PFSK-1 (cell line): ENCODE data around the gene HOMER3.

Experiments
- FOXP2 ChIP-seq: optimal IDR thresholded peaks from 2 replicates; pipeline ENCODE3; 2011; ENCODE audit warnings: borderline replicate concordance, control low read depth, inconsistent platforms; ENCODE audit not compliant: insufficient read depth; ENCODE audit errors: extremely low read length, extremely low read depth
- POLR2AphosphoS5 ChIP-seq: IDR thresholded peaks from 2 replicates; pipeline ENCODE4 v1.6.1; 2012; ENCODE audit warnings: low read depth, mild to moderate bottlenecking, control low read depth, low read length, moderate library complexity
- SIN3A ChIP-seq: IDR thresholded peaks from 2 replicates; pipeline ENCODE4 v1.6.1; 2012; ENCODE audit warnings: mild to moderate bottlenecking, low read length, moderate library complexity, borderline replicate concordance; ENCODE audit not compliant: insufficient read depth
- TAF1 ChIP-seq: IDR thresholded peaks from 2 replicates; pipeline ENCODE4 v1.6.1; 2012; ENCODE audit warnings: low read length, control low read depth, borderline replicate concordance; ENCODE audit not compliant: insufficient read depth
- TF ChIP-seq, protein P1 (sequence below), 2 experiments: IDR thresholded peaks; 2 replicates each; pipeline versions ENCODE4 v1.6.1 to v1.8.0; 2011 to 2012; ENCODE audit warnings: low read depth in 2 of 2, low read length in 2 of 2, control low read depth in 1 of 2, inconsistent platforms in 1 of 2, mild to moderate bottlenecking in 1 of 2, moderate library complexity in 1 of 2; ENCODE audit not compliant: insufficient read depth in 1 of 2

The HOMER3 gene

DNA sequence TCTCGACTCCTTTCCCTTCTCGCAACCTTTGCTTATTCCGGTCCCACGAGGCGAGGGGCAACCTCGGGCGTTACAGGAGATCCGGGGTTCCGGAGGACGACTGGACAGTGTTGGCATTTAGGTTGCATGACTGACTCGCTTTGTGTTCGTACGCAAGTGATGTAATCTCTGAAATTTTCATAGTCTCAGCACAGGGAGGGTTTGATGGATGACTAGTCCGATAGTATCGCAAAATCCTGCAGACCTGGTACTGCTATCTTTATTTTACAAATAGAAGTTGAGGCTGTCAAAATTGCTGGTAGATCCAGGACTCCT is 21.2 kb downstream of the HOMER3 start:
- TF ChIP-seq, protein P1, sequence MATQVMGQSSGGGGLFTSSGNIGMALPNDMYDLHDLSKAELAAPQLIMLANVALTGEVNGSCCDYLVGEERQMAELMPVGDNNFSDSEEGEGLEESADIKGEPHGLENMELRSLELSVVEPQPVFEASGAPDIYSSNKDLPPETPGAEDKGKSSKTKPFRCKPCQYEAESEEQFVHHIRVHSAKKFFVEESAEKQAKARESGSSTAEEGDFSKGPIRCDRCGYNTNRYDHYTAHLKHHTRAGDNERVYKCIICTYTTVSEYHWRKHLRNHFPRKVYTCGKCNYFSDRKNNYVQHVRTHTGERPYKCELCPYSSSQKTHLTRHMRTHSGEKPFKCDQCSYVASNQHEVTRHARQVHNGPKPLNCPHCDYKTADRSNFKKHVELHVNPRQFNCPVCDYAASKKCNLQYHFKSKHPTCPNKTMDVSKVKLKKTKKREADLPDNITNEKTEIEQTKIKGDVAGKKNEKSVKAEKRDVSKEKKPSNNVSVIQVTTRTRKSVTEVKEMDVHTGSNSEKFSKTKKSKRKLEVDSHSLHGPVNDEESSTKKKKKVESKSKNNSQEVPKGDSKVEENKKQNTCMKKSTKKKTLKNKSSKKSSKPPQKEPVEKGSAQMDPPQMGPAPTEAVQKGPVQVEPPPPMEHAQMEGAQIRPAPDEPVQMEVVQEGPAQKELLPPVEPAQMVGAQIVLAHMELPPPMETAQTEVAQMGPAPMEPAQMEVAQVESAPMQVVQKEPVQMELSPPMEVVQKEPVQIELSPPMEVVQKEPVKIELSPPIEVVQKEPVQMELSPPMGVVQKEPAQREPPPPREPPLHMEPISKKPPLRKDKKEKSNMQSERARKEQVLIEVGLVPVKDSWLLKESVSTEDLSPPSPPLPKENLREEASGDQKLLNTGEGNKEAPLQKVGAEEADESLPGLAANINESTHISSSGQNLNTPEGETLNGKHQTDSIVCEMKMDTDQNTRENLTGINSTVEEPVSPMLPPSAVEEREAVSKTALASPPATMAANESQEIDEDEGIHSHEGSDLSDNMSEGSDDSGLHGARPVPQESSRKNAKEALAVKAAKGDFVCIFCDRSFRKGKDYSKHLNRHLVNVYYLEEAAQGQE (IDR thresholded peaks at IDR 0.05; ENCODE audit: insufficient read depth in 1 of 2, low read depth in 2 of 2, low read length in 2 of 2) = no peak
- TF ChIP-seq FOXP2 (no peak), POLR2AphosphoS5 (no peak), TAF1 (no peak), SIN3A (no peak)

DNA sequence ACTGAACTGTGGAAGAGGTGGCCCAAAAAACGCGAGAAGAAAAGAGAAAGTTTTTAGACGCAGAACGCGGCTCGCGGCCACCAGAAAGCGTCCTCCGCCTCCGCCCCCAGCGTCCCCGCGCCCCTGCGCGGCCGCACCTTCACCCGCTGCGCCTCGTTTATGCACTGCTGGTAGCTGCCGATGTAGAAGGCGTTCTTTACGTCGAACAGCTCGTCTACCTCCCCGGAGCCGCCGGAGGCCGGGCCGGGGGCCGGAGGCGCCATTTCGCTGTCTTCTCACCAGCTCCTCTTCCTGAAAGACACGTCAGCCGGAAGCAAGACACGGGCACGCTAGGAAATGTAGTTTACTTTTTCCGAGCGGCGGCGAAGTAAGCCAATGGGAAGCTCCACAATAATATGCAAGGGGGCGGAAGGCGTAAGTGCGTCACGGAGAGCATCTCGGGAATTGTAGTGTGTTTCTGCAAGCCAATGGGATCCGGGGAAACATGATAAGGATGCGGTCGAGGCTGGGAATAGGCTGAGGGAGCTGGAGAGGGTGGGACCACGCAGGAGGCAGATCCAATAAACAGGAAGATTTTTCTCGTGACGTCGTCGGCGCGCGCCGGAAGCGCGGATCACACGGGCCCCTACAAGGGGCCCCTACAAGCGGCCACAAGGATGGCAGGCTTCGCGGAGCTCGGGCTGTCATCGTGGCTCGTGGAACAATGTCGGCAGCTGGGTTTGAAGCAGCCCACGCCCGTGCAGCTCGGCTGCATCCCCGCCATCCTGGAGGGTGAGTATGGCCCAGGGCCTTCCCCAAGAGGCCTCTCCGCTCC is 21.7 kb downstream of the HOMER3 start, which contains the start of the genes COPE and DDX49:
Gene COPE, minus strand, starts transcription at position 302 of the 814 bp plus-strand sequence. Its CDS starts 39 bp downstream, at position 263.
Gene DDX49, plus strand, starts transcription at position 630 of the 814 bp plus-strand sequence. Its CDS starts 27 bp downstream, at position 657.
- TF ChIP-seq TAF1 (peak; percentile 62; the same call in 1 of the 2 replicates), FOXP2 (no peak), SIN3A (peak; percentile 80; the same call in 1 of the 2 replicates), POLR2AphosphoS5 (peak; percentile 83)
- TF ChIP-seq, protein P1 (IDR thresholded peaks at IDR 0.05; ENCODE audit: insufficient read depth in 1 of 2, low read depth in 2 of 2, low read length in 2 of 2) = no peak

- no peak for TF ChIP-seq SIN3A
- TF ChIP-seq POLR2AphosphoS5 = no peak
- no peak for TF ChIP-seq FOXP2
- TF ChIP-seq, protein P1 (IDR thresholded peaks at IDR 0.05; ENCODE audit: insufficient read depth in 1 of 2, low read depth in 2 of 2, low read length in 2 of 2) = no peak
- no peak for TF ChIP-seq TAF1
These were observed 25.4 kb downstream of the HOMER3 start for GRCh38 chr19:18915639-18916038.

DNA sequence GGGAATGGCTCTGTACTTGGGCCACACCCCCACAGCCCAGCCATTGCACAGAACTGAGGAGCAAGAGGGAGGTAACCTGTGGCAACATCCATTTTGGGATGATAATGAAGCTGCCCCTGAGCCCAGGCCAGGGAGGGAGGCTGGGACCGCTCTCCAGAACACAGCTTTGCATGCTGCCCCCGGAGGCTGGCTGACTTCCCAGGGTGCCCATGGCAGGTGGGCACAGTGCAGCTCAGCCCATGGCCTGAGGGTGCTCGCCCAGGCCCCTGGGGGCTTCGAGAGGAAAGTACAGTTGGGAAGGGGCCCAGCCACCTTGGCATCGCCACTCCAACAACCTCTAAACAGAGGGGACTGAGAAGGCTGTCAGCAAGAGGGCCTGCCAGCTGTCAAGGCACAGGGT is 27.6 kb downstream of the HOMER3 start:
- TF ChIP-seq, protein P1 (IDR thresholded peaks at IDR 0.05; ENCODE audit: insufficient read depth in 1 of 2, low read depth in 2 of 2, low read length in 2 of 2) = no peak
- TF ChIP-seq POLR2AphosphoS5 = no peak
- TF ChIP-seq SIN3A = no peak
- no peak for TF ChIP-seq FOXP2
- TF ChIP-seq TAF1 = no peak
